ENCODE measurements around the gene IRF9. TPM values are rescaled to one million over a fixed set of nuclear protein-coding genes. Genes with fewer than 3 reads are reported as not detected.

IRF9 gene, protein sequence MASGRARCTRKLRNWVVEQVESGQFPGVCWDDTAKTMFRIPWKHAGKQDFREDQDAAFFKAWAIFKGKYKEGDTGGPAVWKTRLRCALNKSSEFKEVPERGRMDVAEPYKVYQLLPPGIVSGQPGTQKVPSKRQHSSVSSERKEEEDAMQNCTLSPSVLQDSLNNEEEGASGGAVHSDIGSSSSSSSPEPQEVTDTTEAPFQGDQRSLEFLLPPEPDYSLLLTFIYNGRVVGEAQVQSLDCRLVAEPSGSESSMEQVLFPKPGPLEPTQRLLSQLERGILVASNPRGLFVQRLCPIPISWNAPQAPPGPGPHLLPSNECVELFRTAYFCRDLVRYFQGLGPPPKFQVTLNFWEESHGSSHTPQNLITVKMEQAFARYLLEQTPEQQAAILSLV
- total RNA-seq: 264 and 265 TPM in 2 replicates

DNA sequence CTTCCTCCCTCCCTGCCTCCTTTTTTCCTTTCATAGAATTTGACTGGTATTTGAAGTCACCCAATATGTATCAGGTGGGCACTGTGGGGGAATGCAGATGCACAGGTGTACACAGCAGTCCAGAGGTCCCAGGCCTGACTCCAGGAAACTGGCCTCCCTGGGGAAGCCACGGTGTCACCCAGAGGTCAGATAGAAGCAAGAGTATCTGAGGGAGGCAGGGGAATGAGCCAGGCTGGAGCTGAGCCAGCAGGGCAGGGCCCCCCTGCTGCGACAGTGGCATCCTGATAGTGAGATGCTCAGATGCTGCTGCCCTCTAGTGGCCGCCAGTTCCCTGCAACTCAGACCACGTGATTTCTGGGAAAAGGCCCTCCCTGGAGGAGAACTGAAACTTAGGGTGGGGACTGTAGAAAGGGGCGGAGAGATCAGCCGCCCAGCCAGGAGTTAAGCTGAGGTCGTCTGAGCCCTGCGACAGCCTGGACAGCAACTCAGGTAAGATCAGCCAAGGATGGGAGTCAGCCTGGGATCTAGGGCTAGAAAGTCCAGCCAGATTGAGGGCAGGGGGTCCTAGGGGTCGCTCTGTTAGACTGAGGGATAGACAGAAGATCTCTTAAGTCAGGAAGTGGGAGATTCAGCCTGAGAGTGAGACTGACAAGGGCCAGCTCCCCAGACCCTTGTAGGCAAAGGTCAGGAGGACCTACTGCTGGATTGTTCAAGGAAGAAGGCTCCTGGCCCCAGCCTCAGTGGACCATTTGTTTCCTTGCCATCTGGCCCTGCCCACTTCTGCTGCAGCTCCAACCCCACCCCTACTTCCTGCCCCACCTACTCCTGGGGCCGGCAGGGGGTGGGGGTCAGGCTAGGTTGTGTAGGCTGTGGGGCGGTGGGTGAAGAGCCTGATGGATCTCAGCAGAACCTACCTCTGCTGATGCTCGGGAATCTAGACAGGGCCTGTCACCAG, at the start of gene IRF9:
TSS of gene IRF9 (plus strand) at position 416 of the 955 bp plus-strand sequence. CDS start 880 bp downstream, outside the sequence.
- intact Hi-C loops (cut with micrococcal nuclease): loop anchor here (1.0 to 2.0 kb wide), 9 partner anchors 14 to 102 kb away; partner anchors contain the start of genes CHMP4A, DCAF11, EMC9 and IPO4

DNA sequence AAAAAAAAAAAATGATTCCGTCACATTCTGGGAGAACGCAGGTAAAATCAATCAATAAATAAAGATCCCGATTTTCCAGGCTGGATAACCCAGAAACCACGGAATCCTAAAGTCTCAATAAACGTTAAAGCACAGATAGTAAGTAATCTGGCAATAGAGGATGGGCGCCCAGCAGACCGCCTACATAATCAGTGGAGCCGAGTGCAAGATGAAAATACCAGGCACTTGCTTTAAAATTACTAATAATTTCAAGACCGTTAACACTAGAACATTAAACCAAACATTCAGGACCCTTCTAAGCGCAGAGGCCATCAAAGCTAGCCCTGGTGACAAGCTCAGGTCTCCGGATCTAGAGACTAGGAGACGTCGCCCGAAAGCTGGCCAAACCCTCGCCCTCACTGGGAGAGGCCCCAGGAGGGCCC, 47.7 kb upstream of the IRF9 start:
- intact Hi-C loops (cut with micrococcal nuclease): loop anchor here (10.0 kb wide), 2 partner anchors 321 to 561 kb away; no protein-coding TSS in a partner anchor

DNA sequence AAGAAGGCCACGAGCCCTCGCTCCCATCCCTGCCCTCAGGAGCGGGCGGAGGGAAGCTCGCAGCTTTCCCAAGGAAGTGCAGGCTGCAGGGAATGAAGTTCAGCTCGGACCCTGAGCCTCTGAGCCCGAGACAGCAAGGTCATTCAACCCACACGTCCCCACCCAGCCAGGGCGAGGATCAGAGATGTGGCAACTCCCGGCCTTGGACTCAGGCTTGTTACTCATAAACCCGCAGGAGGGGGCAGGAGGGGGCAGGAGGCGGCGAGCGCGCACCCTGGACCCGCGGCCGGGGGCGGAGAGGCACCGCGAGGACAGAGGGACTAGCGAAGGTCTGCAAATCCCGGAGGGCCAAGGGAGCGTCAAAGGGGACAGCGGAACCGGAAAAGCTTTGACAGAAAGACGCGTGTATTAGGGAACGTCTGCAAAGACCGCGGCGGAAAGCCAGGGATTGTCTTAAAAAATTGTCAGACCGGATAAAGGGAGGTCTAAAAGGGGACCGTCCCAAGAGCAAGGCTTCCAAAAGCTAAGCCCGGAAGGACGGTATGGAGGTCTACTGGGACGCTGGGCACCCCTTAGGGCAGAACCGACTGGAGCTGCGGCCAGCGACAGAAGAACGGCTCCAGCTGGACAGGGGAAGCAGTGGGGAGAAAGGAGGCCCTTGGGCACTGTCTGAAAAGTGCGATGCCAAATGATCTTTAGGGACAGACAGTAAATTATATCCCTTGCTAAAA, 47.1 kb upstream of the IRF9 start:
- intact Hi-C loops (cut with micrococcal nuclease): loop anchor here (1.0 to 10.0 kb wide), 14 partner anchors 20 to 1185 kb away; partner anchors contain the start of genes AP1G2, CARMIL3, CHMP4A and EMC9

DNA sequence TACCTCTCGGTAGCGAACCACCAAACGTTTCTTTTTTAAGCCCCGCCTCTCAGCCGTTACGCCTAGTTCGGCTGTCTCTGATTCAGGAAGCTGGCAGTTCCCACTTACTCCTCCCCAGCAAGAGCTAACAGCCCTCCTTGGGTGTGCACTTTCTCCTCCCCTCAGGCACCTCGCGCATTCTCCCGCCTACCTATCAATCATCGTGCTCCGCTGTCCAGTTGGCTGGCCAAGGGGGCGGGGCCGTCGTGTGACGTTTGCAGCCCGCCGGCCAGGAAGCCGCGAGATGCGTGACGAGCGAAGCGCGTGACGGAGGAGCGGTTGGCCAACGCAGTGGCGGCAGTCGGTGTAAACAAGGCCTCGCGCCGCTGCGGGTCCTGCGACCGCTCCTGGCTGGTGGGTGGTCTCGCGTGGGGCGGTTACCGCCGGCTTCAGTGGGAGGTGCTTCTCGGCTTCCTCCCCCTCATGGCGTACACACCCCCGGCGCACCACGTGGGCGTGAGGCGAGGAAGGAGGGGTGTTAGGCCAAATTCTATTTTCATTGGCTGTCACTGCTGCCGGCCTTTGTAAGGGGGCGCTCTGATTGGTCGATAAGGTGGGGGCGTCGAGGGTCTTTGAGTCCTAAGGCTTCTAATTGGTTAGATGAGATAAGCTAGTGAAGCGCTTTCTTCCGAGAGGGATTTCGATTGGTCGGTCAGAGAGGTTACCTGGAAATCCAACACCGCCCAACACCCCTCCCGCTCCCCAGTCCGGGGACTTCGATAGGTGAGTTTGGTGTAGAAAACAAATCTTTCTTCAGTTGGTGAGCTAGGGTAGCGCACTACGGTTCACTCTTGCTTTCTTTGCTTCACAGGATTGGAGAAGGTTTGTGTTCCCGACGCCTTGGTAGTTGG, 46.3 kb upstream of the IRF9 start, which contains the start of the genes DCAF11 and NRL:
TSS of gene DCAF11 (plus strand) at position 246 of the 890 bp plus-strand sequence. CDS start 818 bp downstream, outside the sequence.
TSS of gene NRL (minus strand) at position 418 of the 890 bp plus-strand sequence. CDS start 32,101 bp downstream, outside the sequence.
- intact Hi-C loops (cut with micrococcal nuclease): loop anchor here (1.0 to 10.0 kb wide), 14 partner anchors 20 to 1185 kb away; partner anchors contain the start of genes AP1G2, CARMIL3, CHMP4A and EMC9

DNA sequence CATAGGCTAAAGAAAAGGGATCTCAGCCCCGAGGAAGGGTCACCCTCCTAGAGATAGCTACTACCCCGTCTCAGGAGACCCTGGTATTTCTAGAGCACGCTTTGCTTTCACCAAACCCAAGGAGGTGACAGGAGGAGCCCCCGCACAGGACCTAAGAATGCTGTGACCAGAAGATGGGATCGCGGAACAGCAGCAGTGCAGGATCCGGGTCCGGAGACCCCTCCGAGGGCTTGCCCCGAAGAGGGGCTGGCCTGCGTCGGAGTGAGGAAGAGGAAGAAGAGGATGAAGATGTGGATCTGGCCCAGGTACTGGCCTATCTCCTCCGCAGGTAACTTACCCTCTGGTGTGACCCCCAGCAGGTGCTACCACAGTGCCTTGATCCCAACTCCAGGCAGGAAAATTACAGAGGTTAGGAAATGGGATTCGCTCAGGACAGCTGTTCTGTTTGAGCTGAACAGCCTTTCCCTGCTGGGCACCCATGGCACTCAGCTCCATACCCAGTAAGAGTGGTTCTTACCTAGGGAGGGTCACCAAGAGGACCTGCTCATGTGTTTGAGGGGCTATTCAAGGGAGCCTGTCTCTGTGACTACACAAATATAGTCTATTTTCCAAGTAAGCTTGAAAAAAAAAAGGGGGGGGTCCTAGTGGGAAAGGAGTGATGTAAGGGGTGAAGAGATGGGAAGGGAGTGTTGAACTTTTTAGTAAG, 45.5 kb upstream of the IRF9 start:
- intact Hi-C loops (cut with micrococcal nuclease): loop anchor here (2.0 to 10.0 kb wide), 4 partner anchors 35 to 559 kb away; partner anchors contain the start of gene IPO4

DNA sequence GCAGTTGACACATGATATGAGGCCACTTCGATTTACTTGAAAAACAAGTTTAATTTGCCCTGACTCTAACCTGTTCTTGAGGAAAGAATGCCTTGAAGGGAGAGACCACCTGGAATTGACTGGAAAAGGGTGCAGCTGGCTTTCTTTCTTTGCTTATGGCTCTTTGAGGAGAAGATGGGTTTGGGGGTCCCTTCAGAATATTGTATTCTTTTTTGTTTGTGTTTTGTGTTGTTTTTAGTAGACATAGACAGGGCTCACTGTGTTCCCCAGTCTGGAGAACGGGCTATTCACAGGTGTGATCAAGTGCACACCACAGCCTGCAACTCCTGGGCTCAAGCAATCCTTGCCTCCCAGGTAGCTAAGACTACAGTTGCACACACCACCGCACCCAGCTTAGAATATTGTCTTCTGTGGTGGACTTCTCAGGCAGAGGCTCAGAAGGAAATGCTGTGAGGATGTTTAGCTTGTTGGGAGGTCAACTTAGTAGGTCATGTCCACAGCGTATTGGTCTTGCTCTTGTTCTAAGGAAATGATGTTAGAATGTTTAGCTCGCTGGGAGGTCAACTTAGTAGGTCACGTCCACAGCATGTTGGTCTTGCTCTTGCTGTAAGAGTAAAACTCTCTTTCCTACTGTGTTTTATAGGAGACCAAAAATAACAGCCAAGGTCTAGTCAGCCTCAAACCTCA, 44.8 kb upstream of the IRF9 start:
- intact Hi-C loops (cut with micrococcal nuclease): loop anchor here (10.0 kb wide), 2 partner anchors 319 to 559 kb away; no protein-coding TSS in a partner anchor

DNA sequence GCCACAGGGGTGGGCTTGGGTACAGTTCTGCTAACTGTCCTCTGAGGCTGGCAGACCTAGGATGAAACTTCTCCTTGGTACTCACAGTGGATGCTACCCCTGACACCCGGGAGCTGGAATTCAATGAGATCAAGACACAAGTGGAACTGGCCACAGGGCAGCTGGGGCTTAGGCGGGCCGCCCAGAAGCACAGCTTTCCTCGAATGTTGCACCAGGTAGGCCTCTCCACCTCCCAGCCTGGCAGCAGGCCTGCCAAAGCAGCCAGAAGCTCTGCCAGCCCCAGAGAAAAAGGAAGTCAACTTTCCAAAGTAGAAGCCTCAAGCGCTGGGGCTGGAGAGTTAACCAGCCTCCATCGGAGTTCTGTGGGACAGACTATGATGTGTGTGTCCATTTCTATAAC, 43.9 kb upstream of the IRF9 start:
- intact Hi-C loops (cut with micrococcal nuclease): loop anchor here (10.0 kb wide), 2 partner anchors 318 to 558 kb away; no protein-coding TSS in a partner anchor

DNA sequence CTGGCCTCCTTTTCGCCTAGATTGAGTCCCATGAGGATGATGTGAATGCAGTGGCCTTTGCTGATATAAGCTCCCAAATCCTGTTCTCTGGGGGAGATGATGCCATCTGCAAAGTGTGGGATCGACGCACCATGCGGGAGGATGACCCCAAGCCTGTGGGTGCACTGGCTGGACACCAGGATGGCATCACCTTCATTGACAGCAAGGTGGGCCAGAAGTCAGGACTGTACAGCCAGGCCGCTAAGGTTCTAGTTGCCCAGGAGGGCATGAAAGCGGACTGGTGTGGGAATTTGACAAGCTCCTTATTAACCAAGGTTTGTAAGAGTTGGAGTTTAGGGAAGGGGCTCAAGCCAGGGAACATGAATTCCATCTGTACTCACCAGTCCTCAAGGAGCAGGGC, 41.4 kb upstream of the IRF9 start:
- intact Hi-C loops (cut with micrococcal nuclease): loop anchor here (10.0 kb wide), 2 partner anchors 315 to 555 kb away; no protein-coding TSS in a partner anchor

DNA sequence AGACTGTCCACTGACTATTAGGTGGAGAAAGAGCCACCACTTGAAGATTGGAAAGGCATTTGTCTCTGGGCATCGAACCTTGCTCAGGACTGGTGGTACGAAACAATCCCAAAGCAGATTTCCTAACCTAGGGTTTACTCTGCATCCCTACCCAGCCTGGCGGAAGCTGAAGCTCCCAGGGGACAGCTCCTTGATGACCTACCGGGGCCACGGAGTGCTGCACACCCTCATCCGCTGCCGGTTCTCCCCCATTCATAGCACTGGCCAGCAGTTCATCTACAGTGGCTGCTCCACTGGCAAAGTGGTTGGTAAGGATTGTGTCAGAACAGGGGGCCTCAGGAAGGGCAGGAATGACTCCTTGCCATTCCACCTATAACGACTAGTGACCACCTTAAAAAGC, 39.9 kb upstream of the IRF9 start:
- intact Hi-C loops (cut with micrococcal nuclease): no loop called here

DNA sequence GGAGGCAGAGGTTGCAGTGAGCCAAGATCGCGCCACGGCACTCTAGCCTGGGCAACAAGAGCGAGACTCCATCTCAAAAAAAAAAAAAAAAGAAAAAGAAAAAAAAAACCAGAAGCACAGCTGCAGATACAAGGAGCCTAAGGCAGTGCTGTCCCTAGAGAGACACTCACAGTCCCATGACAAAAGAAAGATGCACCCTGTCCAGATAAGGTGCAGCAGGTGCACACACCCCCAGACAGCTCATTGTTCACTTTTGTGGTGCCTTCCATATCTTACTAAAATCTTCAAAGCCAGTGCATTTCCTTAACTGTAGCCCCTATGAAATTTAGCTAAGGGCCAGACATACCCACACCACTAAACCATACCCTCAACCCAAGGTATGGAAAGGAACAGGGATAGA, 38.6 kb upstream of the IRF9 start:
- intact Hi-C loops (cut with micrococcal nuclease): no loop called here

DNA sequence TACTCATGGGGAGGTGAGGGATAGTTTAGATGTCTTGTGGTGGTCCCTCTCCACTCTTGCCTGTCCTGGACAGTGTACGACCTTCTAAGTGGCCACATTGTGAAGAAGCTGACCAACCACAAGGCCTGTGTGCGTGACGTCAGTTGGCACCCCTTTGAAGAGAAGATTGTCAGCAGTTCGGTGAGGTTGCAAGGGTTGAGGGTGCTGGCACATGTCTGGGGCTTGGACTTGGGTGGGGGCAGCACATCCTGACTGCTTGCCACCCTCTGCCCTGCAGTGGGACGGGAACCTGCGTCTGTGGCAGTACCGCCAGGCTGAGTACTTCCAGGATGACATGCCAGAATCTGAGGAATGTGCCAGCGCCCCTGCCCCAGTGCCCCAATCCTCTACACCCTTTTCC, 38.2 kb upstream of the IRF9 start:
- intact Hi-C loops (cut with micrococcal nuclease): no loop called here

DNA sequence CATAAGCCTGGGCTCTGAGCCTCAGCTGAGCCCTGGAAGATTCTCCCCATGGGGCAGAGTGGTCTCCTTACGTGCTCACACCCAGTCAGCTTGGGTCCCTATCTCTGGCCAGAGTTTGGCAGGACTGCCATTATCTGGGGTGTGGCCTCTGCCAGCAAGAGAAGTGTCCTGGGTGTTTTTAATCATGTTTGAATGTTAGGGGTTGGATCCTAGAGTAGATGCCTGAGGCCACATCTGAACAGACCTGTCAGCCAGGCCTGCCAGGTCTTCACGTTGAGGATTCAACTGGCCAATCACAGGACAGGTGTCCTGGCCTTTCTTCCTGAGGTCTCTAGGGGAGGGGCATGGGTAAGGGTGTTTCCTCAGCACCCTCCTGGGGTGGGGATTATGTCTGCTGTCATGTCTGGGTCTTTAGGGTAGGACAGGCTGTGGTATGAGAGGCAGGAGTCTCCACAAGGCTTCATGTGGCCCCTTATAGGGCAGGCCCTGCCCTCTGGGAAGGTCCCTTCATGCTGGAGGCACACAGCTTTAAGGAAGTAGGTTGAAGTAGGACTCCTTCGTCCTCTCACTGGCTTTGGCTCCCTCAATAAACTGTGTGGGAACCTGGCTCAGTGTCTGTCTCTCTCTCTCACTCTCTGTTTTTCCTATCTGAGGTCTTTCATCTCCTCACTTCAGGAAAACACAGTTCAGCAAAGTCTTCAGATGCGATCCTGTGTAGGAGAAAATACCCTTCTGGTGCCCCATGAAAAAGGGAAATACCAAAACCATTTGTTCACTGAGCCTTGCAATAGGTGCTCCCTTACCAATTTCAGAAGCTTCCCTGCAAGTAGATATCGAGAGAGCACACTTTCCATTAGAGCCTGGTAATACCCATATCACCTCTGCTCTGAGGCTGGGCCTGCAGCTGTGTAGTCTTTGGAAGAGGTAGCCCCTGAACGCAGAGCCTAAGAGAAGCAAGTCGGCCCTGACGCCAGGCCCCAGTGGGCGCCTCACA, 37.3 kb upstream of the IRF9 start:
- intact Hi-C loops (cut with micrococcal nuclease): no loop called here

DNA sequence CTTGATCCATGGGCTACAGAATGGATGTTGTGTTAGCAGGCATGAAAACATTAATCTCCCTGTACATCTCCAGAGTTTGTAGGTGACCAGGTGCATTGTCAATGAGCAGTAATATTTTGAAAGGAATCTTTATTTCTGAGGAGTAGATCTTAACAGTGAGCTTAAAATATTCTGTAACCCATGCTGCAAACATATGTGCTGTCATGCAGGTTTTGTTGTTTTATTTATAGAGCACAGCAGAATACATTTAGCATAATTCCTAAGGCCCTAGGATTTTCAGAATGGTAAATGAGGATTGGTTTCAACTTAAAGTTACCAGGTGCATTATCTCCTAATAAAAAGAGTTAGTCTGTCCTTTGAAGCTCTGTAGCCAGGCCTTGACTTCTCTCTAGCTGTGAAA, 34.1 kb upstream of the IRF9 start:
- intact Hi-C loops (cut with micrococcal nuclease): no loop called here

DNA sequence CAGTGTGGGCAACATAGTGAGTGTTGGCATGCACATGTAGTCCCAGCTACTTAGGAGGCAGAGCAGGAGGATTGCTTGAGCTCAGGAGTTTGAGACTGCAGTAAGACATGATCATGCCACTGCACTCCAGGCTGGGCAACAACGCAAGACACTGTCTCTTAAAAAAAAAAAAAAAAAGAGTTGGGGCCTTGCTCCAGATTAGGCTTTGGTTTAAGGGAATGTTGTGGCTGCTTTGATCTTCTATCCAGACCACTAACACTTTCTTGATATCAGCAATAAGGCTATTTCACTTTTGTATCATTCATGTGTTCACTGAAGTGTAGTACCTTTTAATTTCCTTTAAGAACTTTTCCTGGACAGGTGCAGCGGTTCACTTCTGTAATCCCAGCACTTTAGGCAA, 33.4 kb upstream of the IRF9 start:
- intact Hi-C loops (cut with micrococcal nuclease): no loop called here

DNA sequence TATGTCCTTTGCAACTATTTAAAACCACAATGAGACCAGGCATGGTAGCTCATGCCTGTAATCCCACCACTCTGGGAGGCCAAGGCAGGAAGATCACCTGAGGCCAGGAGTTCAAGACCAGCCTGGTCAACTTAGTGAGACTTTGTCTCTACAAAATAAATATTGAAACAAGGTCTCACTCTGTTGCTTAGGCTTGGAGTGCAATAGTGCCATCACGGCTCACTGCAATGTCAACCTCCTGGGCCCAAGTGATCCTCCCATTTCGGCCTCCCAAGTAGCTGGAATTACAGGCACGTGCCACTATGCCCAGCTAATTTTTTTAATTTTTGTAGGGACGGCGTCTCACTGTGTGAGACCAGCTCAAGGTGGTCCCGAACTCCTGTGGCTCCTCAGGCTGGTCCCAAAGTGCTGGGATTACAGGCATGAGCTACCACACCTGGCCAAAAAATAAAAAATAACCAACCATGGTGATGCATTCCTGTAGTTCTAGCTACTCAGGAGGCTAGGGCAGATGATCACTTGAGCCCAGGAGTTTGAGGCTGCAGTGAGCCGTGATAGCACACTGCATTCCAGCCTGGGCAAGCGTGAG, 31.6 kb upstream of the IRF9 start:
- intact Hi-C loops (cut with micrococcal nuclease): no loop called here

DNA sequence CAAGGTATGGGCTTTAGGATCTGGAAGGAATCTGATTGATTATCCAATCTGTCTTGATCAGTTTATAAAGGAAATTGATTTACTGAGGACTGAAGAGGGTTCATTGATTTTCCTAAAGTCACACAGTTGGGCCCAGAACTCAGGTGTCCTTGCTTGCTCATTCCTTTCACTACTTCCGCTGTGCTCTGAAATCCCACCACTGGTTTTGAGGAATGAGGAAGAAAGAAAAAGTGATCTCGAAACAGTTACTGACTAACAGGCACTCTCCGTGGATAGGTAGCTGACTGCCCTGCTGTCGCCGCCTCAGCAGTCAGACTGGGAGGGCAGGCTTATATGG, 30.7 kb upstream of the IRF9 start, which contains the start of gene FITM1:
TSS of gene FITM1 (plus strand) at position 280 of the 337 bp plus-strand sequence. CDS start 905 bp downstream, outside the sequence.
- intact Hi-C loops (cut with micrococcal nuclease): no loop called here
